Measurements from ENCODE around the gene RALGPS1. TPM values are rescaled to one million over a fixed set of nuclear protein-coding genes. Genes with fewer than 3 reads are reported as not detected.
A peak's percentile ranks its signal among the peaks of the same experiment; 100 is the strongest.

RALGPS1 gene
- polyA plus RNA-seq, 1 donor from 2014 or later, result 8.0 TPM

DNA sequence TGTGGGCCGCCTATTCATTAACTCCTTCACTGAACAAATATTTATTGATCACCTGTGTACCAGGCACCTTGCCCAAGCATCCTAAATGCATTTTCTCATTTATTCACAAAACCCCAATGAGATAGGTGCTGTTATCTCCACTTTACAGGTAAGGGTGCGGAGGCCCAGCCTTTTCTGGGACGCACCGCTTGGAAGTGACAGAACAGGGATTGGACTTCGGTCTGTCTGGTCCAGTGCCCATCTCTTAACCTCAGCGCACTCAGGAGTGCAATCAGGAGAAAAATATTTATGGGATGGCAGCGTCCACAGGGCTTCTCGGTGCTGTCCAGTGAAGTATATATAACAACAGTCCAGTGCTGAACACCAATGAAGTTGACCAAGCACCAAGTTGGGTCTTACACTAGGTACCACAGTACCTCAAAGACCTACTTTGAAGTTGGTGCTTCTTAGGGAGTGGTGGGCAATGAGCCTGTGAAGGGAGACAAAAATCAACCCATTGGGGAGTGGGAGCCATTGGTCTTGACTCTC, 331.1 kb downstream of the RALGPS1 start:
- Mint-ChIP-seq H3K9me3 (no peaks in the 10 kb centered on the region), H3K27me3 (no peaks in the 10 kb centered on the region), H3K36me3 (no peaks in the 10 kb centered on the region), H3K27ac (no peak overlapping the region), H3K4me1 (peaks cover 7 to 11% (median 10%) of the 10 kb centered on the region in 3 donors), H3K4me3 (peak overlapping the region; percentile 89 to 96 (median 94))

DNA sequence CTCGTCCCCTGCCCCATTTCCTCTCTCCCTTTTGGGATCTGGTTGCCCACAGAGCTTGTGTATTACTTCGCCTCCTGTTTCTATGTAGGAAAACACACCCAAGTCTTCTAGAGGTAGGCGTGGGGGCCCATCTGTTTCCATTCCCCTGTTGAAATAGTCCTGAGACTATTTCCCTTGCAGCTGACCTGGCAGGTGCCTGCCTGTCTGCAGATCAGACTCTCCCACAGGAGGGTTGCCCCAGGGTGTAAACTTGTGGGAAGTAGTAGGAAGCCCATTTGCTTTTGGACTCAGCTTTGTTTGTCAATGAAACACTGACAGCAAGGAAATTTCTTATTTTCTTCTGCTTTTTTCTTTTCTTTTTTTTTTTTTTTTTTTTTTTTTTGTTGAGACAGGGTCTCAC, 333.7 kb downstream of the RALGPS1 start:
- Mint-ChIP-seq H3K9me3 (no peaks in the 10 kb centered on the region), H3K27me3 (no peaks in the 10 kb centered on the region), H3K36me3 (no peaks in the 10 kb centered on the region), H3K4me3 (no peak overlapping the region), H3K4me1 (peaks cover 7 to 11% (median 10%) of the 10 kb centered on the region in 3 donors), H3K27ac (no peak overlapping the region)

DNA sequence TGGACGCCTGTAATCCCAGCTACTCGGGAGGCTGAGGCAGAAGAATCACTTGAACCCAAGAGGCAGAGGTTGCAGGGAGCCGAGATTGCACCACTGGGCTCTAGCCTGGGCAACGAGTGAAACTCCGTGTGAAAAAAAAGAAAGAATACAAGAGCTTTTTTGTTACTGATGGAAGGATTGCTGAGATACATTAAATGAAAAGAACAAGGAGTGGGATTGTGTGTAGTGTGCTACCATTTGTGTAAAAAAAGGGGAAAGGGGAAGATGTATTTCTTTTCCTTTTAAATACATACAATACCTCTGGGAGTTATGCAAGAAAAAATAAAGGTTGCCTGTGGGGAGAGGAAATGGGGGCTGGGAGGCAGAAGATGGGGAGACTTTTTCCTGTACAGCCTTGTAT, 335.3 kb downstream of the RALGPS1 start:
- no peak overlapping the region for H3K27ac Mint-ChIP-seq
- no peaks in the 10 kb centered on the region for H3K27me3 Mint-ChIP-seq
- H3K4me1 Mint-ChIP-seq, result peaks cover 5 to 7% (median 7%) of the 10 kb centered on the region in 3 donors
- H3K36me3 Mint-ChIP-seq, result peaks cover 2% of the 10 kb centered on the region
- no peaks in the 10 kb centered on the region for H3K9me3 Mint-ChIP-seq
- no peak overlapping the region for H3K4me3 Mint-ChIP-seq

DNA sequence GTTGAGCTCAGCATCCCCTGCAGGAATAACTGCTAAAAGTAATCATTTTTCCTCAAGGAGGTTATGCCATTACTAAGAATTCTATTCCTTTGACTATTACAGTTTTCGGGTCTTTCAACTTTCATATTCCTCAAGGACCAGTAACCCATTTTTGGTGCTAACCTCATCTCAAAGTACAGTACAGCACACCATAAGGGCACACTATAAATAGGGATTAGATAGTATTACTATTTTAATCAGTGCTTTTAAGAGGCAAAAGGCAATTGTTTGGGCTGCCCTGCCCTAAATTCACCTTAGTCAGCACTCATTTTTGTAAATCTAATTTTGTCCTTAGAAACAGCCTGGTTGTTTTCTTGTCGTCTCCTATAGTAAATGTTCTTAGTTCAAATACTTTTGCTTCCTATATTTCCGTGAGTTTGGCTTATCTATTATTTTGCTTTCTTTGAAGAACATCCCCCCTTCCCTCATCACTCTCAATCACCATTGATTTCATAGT, 336.4 kb downstream of the RALGPS1 start:
- Mint-ChIP-seq H3K4me1 (peaks cover 0 to 2% (median 0%) of the 10 kb centered on the region in 3 donors), H3K36me3 (peaks cover 2% of the 10 kb centered on the region), H3K27me3 (no peaks in the 10 kb centered on the region), H3K4me3 (no peak overlapping the region), H3K9me3 (peaks cover 0 to 2% (median 0%) of the 10 kb centered on the region in 3 donors), H3K27ac (no peak overlapping the region)

DNA sequence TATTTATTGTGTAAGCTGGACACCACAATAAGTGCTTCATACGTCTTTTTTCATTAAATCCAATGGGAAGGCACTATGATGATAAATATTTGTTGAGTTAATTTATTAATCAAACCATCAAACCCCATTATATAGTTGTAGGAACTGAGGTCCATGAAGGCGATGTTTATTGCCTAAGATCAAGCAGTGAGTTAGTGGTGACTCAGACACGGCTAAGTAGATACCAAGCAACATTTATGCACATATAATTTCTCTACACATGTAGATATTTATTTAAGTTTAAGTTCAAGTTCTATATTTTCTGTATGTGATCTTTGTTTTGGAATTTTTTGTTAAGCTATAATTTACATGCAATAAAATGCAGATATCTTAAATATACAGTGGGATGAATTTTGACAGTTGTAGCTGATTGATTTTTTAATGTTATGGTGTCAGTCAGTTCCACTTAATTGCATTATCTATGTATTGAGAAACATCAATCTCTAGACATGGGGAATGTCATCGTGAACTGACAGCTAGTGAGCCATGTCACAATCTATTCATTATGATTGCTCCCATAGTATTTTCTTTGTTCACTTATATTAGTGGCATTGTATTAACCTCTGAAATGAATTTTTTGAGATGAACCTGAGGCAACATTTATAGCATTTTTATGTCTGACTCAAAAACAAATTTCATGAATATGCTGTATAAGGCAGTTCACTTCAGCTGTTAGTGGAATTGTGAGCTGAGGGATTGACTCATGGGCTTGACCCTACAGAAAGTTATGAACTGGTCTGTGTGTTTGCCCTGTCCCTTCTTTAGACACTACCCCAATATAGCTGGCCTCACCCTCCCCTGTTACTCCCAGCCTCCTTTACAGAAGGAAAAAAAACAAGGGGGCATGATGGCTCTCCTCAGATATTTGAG, 338.1 kb downstream of the RALGPS1 start:
- Mint-ChIP-seq H3K9me3 (peaks cover 0 to 2% (median 0%) of the 10 kb centered on the region in 3 donors), H3K27me3 (no peaks in the 10 kb centered on the region), H3K4me3 (no peak overlapping the region), H3K27ac (no peak overlapping the region), H3K36me3 (peaks cover 2% of the 10 kb centered on the region), H3K4me1 (peaks cover 0 to 2% (median 0%) of the 10 kb centered on the region in 3 donors)

DNA sequence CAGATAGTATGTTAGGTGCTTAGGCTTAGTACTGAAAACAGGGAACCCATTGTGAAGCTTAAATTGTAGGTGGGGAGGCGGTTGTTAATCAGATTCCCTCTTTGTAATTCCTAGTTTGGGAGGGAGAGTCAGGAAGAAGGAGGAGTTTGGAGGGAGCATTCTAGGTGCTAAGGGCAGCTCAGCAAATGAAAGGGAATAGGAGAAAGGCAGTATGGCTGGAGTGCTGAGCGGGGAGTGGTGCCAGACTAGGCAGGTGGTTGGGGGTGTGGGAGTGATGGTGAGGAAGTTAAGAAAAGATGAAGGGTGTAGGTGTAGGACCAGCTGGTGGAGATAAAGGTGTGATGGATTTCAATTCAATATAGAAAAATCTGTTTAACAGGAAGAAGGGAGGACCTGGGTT, 338.9 kb downstream of the RALGPS1 start:
- H3K9me3 Mint-ChIP-seq, result peaks cover 0 to 2% (median 0%) of the 10 kb centered on the region in 3 donors
- H3K27me3 Mint-ChIP-seq, result no peaks in the 10 kb centered on the region
- H3K36me3 Mint-ChIP-seq, result peaks cover 2% of the 10 kb centered on the region
- H3K4me1 Mint-ChIP-seq, result peaks cover 0 to 2% (median 0%) of the 10 kb centered on the region in 3 donors
- H3K4me3 Mint-ChIP-seq, result no peak overlapping the region
- H3K27ac Mint-ChIP-seq, result no peak overlapping the region

DNA sequence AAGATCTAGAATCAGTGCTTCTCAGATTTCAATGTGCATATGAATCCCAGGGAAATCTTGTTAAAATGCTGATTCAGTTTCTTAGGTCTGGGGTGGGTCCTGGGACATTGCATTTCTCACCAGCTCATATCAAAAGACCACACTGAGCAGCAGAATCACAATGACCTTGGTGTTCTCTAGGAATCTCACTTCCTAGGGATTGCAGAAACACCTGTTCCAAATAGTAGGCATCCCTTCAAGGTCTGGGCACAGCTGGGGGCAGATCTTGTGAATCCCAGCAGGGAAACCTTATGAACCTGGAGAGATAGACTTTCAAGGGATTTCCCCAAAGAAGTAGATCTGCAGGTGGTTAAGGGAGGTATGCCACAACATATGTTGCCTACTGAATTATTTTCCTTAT, 341.1 kb downstream of the RALGPS1 start:
- Mint-ChIP-seq H3K36me3 (peaks cover 2% of the 10 kb centered on the region), H3K4me1 (no peaks in the 10 kb centered on the region), H3K27me3 (no peaks in the 10 kb centered on the region), H3K4me3 (no peak overlapping the region), H3K27ac (no peak overlapping the region), H3K9me3 (peaks cover 0 to 2% (median 0%) of the 10 kb centered on the region in 3 donors)

DNA sequence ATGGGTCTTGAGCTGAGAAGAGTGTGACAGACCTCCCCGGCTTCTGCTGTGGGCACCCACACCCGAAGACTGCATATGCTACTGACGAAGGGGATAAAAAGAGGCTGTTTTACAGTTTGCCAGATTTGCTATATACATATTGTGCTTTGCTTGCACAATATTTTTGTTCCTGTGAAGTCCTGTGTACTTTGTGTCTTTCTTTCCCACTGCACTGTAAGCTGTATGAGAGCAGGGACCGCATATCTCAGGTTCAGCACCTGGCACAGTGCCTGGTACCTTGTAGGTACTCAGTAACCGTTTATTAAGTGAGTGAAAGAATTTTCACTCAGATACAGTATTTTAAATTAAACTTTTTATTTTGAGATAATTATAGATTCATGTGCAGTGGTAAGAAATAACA, 341.7 kb downstream of the RALGPS1 start:
- Mint-ChIP-seq H3K9me3 (peaks cover 0 to 2% (median 0%) of the 10 kb centered on the region in 3 donors), H3K4me1 (no peaks in the 10 kb centered on the region), H3K4me3 (no peak overlapping the region), H3K27me3 (no peaks in the 10 kb centered on the region), H3K36me3 (peaks cover 2% of the 10 kb centered on the region), H3K27ac (no peak overlapping the region)

DNA sequence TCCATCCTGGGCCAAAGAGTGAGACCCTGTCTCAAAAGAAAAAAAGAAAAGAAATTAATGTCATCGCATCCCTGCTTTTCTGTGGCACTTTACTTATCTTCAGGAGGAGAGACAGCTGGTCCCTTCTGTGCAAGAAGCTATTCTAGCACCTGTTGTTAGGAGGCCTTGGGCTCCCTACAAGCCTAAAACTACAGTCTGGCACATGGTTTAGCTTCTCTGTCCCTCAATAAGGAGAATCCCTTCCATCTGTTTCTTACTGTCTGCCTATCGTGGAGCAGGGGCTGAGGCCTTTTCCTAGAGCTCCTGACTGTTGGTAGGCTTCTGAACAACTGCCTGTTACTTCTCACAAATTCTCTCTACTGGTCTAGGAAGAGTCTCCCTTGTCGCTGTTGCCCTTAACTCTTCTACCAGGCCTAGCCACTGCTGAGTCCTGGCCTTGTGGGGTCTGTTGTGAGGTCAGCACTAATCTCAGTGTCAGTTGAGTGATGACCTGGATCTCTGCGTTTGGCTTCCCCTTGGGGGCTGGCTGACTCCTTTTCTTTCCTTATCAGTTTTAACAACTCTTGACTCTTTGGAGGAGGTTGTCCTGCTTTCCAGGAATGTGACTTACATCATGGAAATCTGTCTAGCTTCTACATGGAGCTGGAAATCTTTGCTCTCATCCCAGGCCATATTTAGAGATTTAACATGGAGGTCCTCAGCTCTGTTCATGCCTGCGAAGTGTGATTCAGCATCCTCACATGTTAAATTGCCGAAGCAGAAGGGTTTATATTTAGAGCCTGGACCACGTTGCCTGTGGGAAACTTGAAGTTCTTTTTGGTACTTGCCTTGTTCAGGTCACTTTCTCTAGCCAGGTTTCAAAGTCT, 344.3 kb downstream of the RALGPS1 start:
- Mint-ChIP-seq H3K4me3 (no peak overlapping the region), H3K27ac (no peak overlapping the region), H3K4me1 (no peaks in the 10 kb centered on the region), H3K9me3 (peaks cover 0 to 2% (median 0%) of the 10 kb centered on the region in 3 donors), H3K27me3 (no peaks in the 10 kb centered on the region), H3K36me3 (peaks cover 2% of the 10 kb centered on the region)

DNA sequence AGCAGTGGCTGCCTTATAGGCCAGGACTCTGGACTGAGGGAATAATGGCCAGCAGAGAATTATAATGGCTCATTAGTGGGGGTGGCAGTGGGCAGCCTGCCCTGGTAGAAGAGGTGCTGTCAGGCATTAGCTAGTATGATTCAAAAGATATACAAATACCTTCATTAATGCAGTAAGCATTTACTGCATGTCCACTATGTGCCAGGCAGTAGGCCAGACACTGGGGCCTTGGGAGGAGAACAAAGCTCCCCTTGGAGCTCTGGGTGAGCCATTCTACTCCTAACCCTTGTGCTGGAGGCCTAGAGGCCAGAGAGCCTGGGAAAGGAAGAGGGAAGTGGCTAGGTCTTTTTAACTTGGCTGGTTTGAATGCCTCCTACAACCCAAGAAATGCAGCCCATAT, 348.0 kb downstream of the RALGPS1 start:
- peak overlapping the region in 1 of 3 donors; percentile 37 for H3K27ac Mint-ChIP-seq
- H3K9me3 Mint-ChIP-seq, result no peaks in the 10 kb centered on the region
- H3K4me3 Mint-ChIP-seq, result no peak overlapping the region
- H3K4me1 Mint-ChIP-seq, result no peaks in the 10 kb centered on the region
- no peaks in the 10 kb centered on the region for H3K27me3 Mint-ChIP-seq
- no peaks in the 10 kb centered on the region for H3K36me3 Mint-ChIP-seq

DNA sequence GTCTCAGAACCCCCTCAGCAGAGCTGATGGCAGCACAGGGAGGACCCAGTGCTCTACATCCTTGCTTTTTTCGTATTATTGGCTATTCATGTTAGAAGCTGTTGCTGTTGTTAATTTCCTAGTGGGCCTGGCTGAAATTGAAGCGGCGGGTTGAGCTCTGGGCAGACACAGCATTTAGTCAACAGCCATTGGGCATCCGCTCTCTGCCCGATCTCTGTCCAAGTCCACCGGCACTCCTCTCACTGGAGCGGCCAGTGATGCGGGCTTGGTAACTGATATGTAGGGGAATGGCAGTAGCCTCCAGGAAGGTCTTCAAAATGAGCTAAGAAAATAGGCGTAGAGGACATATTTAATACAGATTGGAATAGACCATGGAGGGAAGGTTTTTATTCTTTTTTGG, 348.7 kb downstream of the RALGPS1 start:
- Mint-ChIP-seq H3K4me3 (no peak overlapping the region), H3K9me3 (no peaks in the 10 kb centered on the region), H3K4me1 (peaks cover 0 to 3% (median 0%) of the 10 kb centered on the region in 3 donors), H3K27ac (peak overlapping the region in 2 of 3 donors; percentile 13 to 37), H3K36me3 (no peaks in the 10 kb centered on the region), H3K27me3 (no peaks in the 10 kb centered on the region)

DNA sequence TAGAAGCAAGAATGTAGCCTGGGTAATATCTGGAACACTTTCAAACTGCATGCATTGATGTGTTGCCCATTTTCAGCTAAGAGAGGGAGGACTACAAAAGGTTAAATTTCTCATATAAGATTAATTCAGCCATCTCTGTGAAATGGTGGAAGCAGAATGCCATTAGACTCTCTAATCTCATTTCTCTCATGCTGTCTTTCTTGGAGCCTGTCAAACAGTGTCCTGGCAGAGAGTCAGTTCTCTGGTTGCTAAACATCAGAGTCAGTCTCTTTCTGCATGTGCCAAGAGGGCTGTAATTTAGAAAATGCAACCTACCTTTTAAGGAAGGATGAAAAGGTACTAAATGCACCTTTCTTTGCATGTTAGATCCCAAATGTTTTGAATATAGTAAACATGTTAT, 349.1 kb downstream of the RALGPS1 start:
- Mint-ChIP-seq H3K27ac (no peak overlapping the region), H3K27me3 (no peaks in the 10 kb centered on the region), H3K36me3 (no peaks in the 10 kb centered on the region), H3K9me3 (no peaks in the 10 kb centered on the region), H3K4me1 (peaks cover 0 to 3% (median 0%) of the 10 kb centered on the region in 3 donors), H3K4me3 (no peak overlapping the region)

DNA sequence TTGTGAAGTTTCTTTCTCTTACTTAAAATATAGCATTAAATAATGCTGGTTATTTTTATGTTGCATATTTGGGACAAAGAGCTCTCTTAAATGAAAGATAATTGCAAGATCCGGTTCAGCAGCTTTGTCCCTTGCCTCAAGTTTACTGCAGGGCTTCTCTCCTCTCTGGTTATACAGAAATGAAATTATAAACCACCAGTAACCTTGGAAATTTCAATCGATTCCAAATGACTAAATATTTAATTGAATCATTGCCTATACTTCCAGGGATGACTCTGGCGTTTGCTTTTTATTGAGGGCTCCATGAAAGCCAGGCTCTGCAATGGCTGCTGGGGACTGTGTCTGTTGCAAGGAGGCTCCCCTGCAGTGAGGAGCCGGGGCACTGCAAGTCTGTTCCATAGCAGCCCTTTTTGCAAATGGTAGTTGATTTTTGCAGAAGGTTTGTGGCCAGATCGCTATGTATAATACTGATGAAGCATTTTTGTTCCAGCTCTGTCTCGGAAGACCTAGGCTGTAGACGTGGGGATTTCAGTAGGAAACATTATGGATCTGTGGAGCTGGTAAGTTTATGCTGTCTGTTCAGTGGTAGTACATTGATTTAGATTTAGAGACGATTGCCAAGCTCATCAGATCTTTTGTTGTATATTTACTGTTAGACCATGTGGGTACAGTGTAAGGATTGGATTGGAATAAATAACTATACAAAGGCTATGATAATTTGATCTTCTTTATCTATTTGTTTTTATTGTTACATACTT, 350.1 kb downstream of the RALGPS1 start, which contains the start of gene GARNL3:
TSS of gene GARNL3 (plus strand) at position 313 of the 758 bp plus-strand sequence. CDS start at position 417, 104 bp downstream.
- Mint-ChIP-seq H3K9me3 (no peaks in the 10 kb centered on the region), H3K27me3 (no peaks in the 10 kb centered on the region), H3K36me3 (no peaks in the 10 kb centered on the region)

More for the DNA sequence above, 350.1 kb downstream of the RALGPS1 start, which contains the start of gene GARNL3:
- Mint-ChIP-seq H3K4me3 (no peak within 1 kb of the TSS), H3K4me1 (peaks cover 0 to 5% (median 0%) of the 10 kb centered on the region in 3 donors), H3K27ac (no peak within 1 kb of the TSS)
